ENCODE measurements around the gene EP400. TPM values are rescaled to one million over a fixed set of nuclear protein-coding genes. Genes with fewer than 3 reads are reported as not detected.
A peak's percentile ranks its signal among the peaks of the same experiment; 100 is the strongest.

EP400 gene
- total and polyA plus RNA-seq, 2 of the 8 experiments (the other 6 are each of a cell fraction or from before 2014, with no cell fraction given), result 13.1 to 69.7 TPM

- Histone ChIP-seq H3K18ac (ENCODE audit: extremely low read depth, low read length) (no peak overlapping the region), H2BK20ac (ENCODE audit: low read length) (no peak overlapping the region), H3K27me3 (replicated peaks in 1 of 4; ENCODE audit: control insufficient read depth in 3 of 4, extremely low read depth in 1 of 4, insufficient read depth in 3 of 4, low read length in 3 of 4) (no peaks in the 10 kb centered on the region), H3K79me1 (ENCODE audit: low read depth, low read length) (peaks cover 6% of the 10 kb centered on the region; the same call in 1 of the 2 replicates), H3K56ac (replicated peaks; ENCODE audit: insufficient read length, low read depth, low read length) (no peak overlapping the region), H3K9ac (replicated peaks in 1 of 4; ENCODE audit: extremely low read depth in 1 of 4, low read depth in 3 of 4, low read length in 3 of 4) (no peak overlapping the region), H3K79me2 (ENCODE audit: control insufficient read depth in 1 of 2, insufficient read depth in 2 of 2, low read length in 2 of 2) (peaks cover 0 to 7% of the 10 kb centered on the region in 2 experiments; a peak in 1 of 4 replicates), H2BK5ac (ENCODE audit: low read depth, low read length) (no peak overlapping the region), H2AFZ (ENCODE audit: low read length) (no peak overlapping the region), H3K4me2 (ENCODE audit: insufficient read depth in 1 of 2, low read depth in 2 of 2, low read length in 2 of 2) (no peak overlapping the region), H3K23me2 (ENCODE audit: low read depth, low read length) (no peaks in the 10 kb centered on the region), H3K36me3 (ENCODE audit: control insufficient read depth in 2 of 4, insufficient read depth in 4 of 4, low read length in 3 of 4) (peaks cover 26 to 66% (median 52%) of the 10 kb centered on the region in 4 experiments), H3K23ac (ENCODE audit: insufficient read length) (no peak overlapping the region), H3K14ac (ENCODE audit: insufficient read length) (no peak overlapping the region), H3K4me1 (replicated peaks in 1 of 4; ENCODE audit: control insufficient read depth in 3 of 4, insufficient read depth in 4 of 4, low read length in 3 of 4) (peaks cover 2 to 5% (median 3%) of the 10 kb centered on the region in 4 experiments; a peak in 6 of 7 replicates), H2BK12ac (ENCODE audit: low read depth, low read length) (no peak overlapping the region), H4K8ac (ENCODE audit: extremely low read depth, insufficient read depth, low read length) (peak overlapping the region; percentile 43; the same call in 1 of the 2 replicates), H4K5ac (ENCODE audit: insufficient read length, low read depth, low read length) (no peak overlapping the region), H4K20me1 (replicated peaks in 1 of 2; ENCODE audit: control insufficient read depth in 1 of 2, insufficient read depth in 2 of 2, low read length in 2 of 2) (peaks cover 0 to 5% of the 10 kb centered on the region in 2 experiments), H3K4me3 (ENCODE audit: extremely low read depth in 1 of 4, insufficient read depth in 2 of 4, low read depth in 3 of 4, low read length in 4 of 4) (no peak overlapping the region), H3K27ac (ENCODE audit: low read depth, low read length) (peak overlapping the region; percentile 45; the same call in 1 of the 2 replicates), H4K91ac (replicated peaks; ENCODE audit: insufficient read length, low read length) (no peak overlapping the region), H2AK5ac (ENCODE audit: low read depth, low read length) (no peak overlapping the region), H3K9me3 (ENCODE audit: insufficient read depth in 2 of 2, low read depth in 1 of 2, low read length in 1 of 2) (no peaks in the 10 kb centered on the region), H2BK15ac (ENCODE audit: low read length) (no peak overlapping the region; the same call in 1 of the 2 replicates), H2BK120ac (replicated peaks; ENCODE audit: low read depth, low read length) (no peak overlapping the region), H3K4ac (replicated peaks; ENCODE audit: insufficient read length, low read depth, low read length) (no peak overlapping the region)
- FAIRE-seq, result no peak
- no peak for DNase-seq (ENCODE audit: low read depth in 1 of 2, low spot score in 2 of 2)
- WGBS, 2 experiments (ENCODE audit: extremely low coverage in 1 of 2, insufficient coverage in 1 of 2, insufficient read length in 1 of 2, insufficient replicate concordance in 2 of 2, low coverage in 1 of 2, low lambda C conversion rate in 2 of 2, missing lambda C conversion rate in 1 of 2), result 94% methylated on average over 14 of the region's 14 CpGs; no CpG with 5 or more reads in 1 of the 2 experiments
- ChIA-PET POLR2A (ENCODE audit: partially characterized antibody) (no interaction called here), CTCF (ENCODE audit: partially characterized antibody) (no interaction called here)
- TF ChIP-seq TEAD4 (IDR thresholded peaks at IDR 0.05; ENCODE audit: low read depth, low read length) (no peak), KDM1A (IDR thresholded peaks at IDR 0.05; ENCODE audit: borderline replicate concordance, low read length) (no peak), RFX5 (IDR thresholded peaks at IDR 0.05; ENCODE audit: borderline replicate concordance, low read depth, low read length) (no peak), SP1 (IDR thresholded peaks at IDR 0.05; ENCODE audit: low read depth, low read length) (no peak), NANOG (IDR thresholded peaks at IDR 0.05; ENCODE audit: insufficient read depth, low read depth, low read length, poor library complexity, severe bottlenecking) (no peak), TAF1 (IDR thresholded peaks at IDR 0.05; ENCODE audit: low read depth, low read length) (no peak)
Observed at GRCh38 chr12:132049876-132050275, 100.1 kb downstream of the EP400 start.

Measured in H1 (cell line).